ENCODE measurements around the gene UQCRC1.

UQCRC1 gene

DNA sequence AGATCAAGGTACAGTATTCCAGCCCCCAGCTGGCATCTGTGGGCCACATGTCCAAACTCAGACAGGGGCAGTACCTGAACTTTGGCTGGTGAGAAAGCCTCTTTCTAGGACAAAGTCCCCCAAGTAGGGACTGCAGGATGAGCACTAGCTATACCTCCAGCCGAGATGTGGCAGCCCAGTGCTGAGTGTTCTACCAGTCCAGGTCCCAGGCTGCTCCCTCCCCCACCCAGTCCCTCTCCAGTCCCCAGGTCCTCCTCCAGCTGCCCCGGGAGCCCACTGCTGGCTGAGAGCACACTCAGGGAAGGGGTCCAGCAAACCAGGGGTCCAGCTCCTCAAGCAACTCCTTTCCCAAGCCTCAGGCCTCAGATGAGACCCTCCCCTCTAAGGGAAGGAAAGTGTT lies 24.3 kb upstream of the UQCRC1 start:
- H3K4me3 ChIP-seq (ENCODE audit: low read depth, low read length) = peak overlapping the region; percentile 30
- TF ChIP-seq CTCF (conservative IDR thresholded peaks at IDR 0.05; ENCODE audit: low read depth, low read length) = no peak
- no peak for DNase-seq (ENCODE audit: low read depth)

DNA sequence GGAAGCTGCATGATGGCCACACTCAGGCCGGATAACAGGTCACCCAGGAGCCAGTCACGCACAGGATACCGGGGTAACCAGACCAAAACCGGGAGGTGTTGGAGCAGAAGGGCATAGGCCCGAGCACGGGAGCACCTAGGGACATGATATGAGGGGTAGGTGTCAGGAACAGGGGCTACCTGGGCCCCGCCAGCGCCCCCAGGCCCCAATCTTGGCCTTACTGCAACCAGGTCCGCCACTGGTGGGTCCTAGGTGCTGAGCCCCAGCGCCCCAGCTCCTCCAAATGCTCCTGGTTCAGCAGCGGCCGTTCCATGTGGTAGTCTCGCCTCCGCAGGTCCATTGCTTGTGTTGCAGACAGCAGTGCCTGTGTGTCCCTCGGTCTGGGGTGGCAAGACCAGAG lies 23.8 kb upstream of the UQCRC1 start:
- DNase-seq (ENCODE audit: low read depth) = no peak
- no peak for TF ChIP-seq CTCF (conservative IDR thresholded peaks at IDR 0.05; ENCODE audit: low read depth, low read length)
- no peak overlapping the region for H3K4me3 ChIP-seq (ENCODE audit: low read depth, low read length)

DNA sequence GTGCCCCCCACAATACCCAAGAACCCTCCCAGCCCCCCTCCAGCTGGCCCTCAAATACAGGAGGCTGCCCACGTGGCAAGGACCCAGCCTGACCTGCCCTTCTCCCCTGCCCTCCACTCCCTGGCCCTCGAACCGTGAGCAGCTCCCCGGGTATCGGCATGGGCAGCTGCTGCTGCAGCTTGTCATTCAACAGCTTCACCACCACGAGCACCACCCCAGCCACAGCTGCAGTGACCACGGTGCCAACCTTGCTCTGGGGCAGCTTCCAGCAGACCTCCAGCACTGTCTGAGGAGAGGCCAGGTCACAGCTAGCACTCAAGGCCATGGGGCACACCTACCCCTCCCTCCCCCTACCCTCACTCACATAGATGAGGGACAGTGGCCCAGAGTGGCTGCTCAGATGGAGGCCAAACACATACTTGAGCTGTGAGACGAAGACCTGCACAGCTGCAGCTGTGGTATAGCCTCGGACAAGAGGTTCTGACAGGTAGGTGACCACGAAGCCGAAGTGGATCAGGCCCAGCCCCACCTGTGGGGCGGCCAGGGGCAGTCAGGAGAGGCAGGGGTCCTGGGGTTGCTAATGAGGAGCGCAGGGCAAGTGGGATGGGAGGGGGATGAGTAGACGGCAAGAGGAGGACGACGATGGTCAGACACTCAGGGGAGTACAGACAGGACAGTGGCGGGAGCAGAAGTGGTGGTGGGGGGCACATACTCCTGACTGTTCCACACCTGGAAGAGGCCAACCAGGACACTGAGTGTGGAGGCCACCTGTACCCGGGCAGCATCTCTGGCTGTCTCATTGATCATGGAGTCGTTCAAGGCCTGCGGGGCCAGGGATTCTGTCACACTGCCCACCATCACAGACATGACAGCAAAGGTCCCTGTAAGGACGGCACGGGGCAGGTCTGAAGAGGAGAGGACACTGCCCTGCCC lies 22.3 kb upstream of the UQCRC1 start:
- no peak for DNase-seq (ENCODE audit: low read depth)
- no peak for TF ChIP-seq CTCF (conservative IDR thresholded peaks at IDR 0.05; ENCODE audit: low read depth, low read length)
- no peak overlapping the region for H3K4me3 ChIP-seq (ENCODE audit: low read depth, low read length)

DNA sequence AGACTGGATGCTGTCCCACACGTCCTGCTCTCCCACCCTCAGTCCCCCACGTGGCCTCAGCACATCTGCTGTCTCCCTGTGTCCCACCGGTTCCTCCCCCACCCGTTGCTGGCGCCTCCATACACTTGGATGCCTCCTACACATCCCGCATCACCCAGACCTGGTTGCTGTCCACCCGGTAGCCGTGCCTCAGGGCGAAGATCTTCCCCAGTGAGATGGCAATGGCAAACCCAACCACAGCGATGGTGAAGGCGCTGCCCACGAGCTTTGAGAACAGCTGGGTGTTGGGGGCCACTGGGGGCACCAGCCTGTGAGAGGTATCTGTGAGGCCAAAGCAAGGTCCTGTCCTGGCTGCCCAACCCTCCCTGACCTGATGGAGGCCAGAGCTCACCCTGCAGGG lies 21.4 kb upstream of the UQCRC1 start:
- TF ChIP-seq CTCF (conservative IDR thresholded peaks at IDR 0.05; ENCODE audit: low read depth, low read length) = no peak
- H3K4me3 ChIP-seq (ENCODE audit: low read depth, low read length) = no peak overlapping the region
- no peak for DNase-seq (ENCODE audit: low read depth)

GRCh38 chr3:48630407-48630806 lies 21.0 kb upstream of the UQCRC1 start:
- no peak for TF ChIP-seq CTCF (conservative IDR thresholded peaks at IDR 0.05; ENCODE audit: low read depth, low read length)
- H3K4me3 ChIP-seq (ENCODE audit: low read depth, low read length) = no peak overlapping the region
- no peak for DNase-seq (ENCODE audit: low read depth)

DNA sequence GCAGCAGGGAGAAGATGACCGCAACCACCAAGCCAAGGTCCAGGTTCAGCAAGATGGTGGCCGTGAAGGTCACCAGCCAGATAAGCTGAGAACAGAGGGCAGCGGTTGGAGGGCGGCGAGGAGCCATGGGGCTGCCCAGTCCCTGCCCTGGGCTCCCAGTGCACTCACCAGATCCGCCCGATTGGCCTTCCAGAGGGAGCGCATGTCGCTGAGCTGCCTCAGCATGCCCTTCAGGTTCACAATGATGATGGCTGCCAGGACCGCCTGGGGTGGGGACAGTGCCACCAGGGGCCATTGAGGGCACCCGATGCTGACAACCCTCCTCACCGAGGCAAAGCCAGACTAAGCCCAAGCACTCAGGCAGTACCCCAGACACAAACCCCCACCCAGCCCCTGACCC lies 20.4 kb upstream of the UQCRC1 start:
- no peak for TF ChIP-seq CTCF (conservative IDR thresholded peaks at IDR 0.05; ENCODE audit: low read depth, low read length)
- H3K4me3 ChIP-seq (ENCODE audit: low read depth, low read length) = no peak overlapping the region
- DNase-seq (ENCODE audit: low read depth) = no peak

All from choroid plexus epithelial cell (primary cell).